ENCODE data around the gene MESD. TPM values are rescaled to one million over a fixed set of nuclear protein-coding genes. Genes with fewer than 3 reads are reported as not detected.
A peak's percentile ranks its signal among the peaks of the same experiment; 100 is the strongest.

MESD gene
- total and polyA plus RNA-seq, 9 of the 15 experiments (the other 6 are each of a cell fraction or from before 2014, with no cell fraction given): 11.3 to 39.7 (median 22.8) TPM

- TF ChIP-seq FOXA3 (CRISPR knock-in tag; conservative IDR thresholded peaks at IDR 0.05 in 1 of 2, IDR thresholded peaks at IDR 0.05 in 1 of 2) (0 out of 4 replicates have a peak, but pooled peaks of 1 of the 2 experiments have one; percentile 39), EWSR1 (IDR thresholded peaks at IDR 0.05; ENCODE audit: borderline replicate concordance, low read depth, partially characterized antibody) (no peak)
- in situ Hi-C loops (cut with MboI): no loop called here
- H2AFZ ChIP-seq (ENCODE audit: low read depth, low read length): no peak overlapping the region
Observed at GRCh38 chr15:81032818-81033217, 43.2 kb upstream of the MESD start.

GRCh38 chr15:81032355-81032754, 42.7 kb upstream of the MESD start:
- FAIRE-seq (no peak), DNase-seq (ENCODE audit: extremely low read depth in 1 of 4, low spot score in 3 of 4) (no peak), ATAC-seq (no peak)
- H3K9me1 ChIP-seq (ENCODE audit: control insufficient read depth, insufficient read depth, low read length): no peaks in the 10 kb centered on the region
- H3K27me3 ChIP-seq (ENCODE audit: control insufficient read depth in 2 of 2, insufficient read depth in 2 of 2, low read length in 2 of 2): no peaks in the 10 kb centered on the region
- H3K27ac ChIP-seq (ENCODE audit: extremely low read depth, low read depth, low read length): no peak overlapping the region
- no peaks in the 10 kb centered on the region for H4K20me1 ChIP-seq (replicated peaks; ENCODE audit: control insufficient read depth, insufficient read depth, low read length)
- intact Hi-C loops (cut with micrococcal nuclease) (no loop called here), in situ Hi-C loops (cut with MboI) (no loop called here)
- H3K4me3 ChIP-seq: no peak overlapping the region
- no peak overlapping the region for H2AFZ ChIP-seq (ENCODE audit: low read depth, low read length)
- no peaks in the 10 kb centered on the region; a peak in 1 of 5 replicates for H3K4me1 ChIP-seq (replicated peaks in 1 of 2; ENCODE audit: control insufficient read depth in 2 of 2, insufficient read depth in 2 of 2, low read length in 2 of 2)
- H3K4me2 ChIP-seq (ENCODE audit: insufficient read depth, low read length): no peak overlapping the region
- no peaks in the 10 kb centered on the region for H3K79me2 ChIP-seq (ENCODE audit: control insufficient read depth, insufficient read depth, low read length)
- no TSS peak for BruUV-seq (replicated peaks)
- H3K9me3 ChIP-seq (replicated peaks; ENCODE audit: control insufficient read depth, insufficient read depth, low read depth, low read length): peaks cover 9% of the 10 kb centered on the region
- no peak overlapping the region for H3K9ac ChIP-seq (ENCODE audit: insufficient read depth in 1 of 2, low read depth in 2 of 2, low read length in 2 of 2)
- H3K36me3 ChIP-seq (ENCODE audit: control insufficient read depth, insufficient read depth, low read length): no peaks in the 10 kb centered on the region
- ChIA-PET CTCF (ENCODE audit: low intra/inter-chr PET ratio) (no interaction called here), POLR2A (interaction anchor here (0.8 to 1.1 kb wide), 4 partner anchors 8 to 76 kb away, joined by 3 to 7 read pairs (median 3); no protein-coding TSS in a partner anchor)
- TF ChIP-seq ZNF146 (CRISPR knock-in tag; IDR thresholded peaks at IDR 0.05; ENCODE audit: unreplicated experiment) (no peak), POLR2H (tag; IDR thresholded peaks at IDR 0.05; ENCODE audit: low read depth) (no peak), ZNF740 (CRISPR knock-in tag; IDR thresholded peaks at IDR 0.05) (no peak), ZNF740 (tag; IDR thresholded peaks at IDR 0.05) (no peak)
- 31% methylated on average over 4 of the region's 4 CpGs for WGBS (ENCODE audit: insufficient coverage, low coverage, missing lambda C conversion rate)

More at GRCh38 chr15:81032818-81033217, 43.2 kb upstream of the MESD start:
- Histone ChIP-seq H3K9ac (ENCODE audit: insufficient read depth in 1 of 2, low read depth in 2 of 2, low read length in 2 of 2) (no peak overlapping the region), H4K20me1 (replicated peaks; ENCODE audit: control insufficient read depth, insufficient read depth, low read length) (no peaks in the 10 kb centered on the region), H3K4me1 (replicated peaks in 1 of 2; ENCODE audit: control insufficient read depth in 2 of 2, insufficient read depth in 2 of 2, low read length in 2 of 2) (no peaks in the 10 kb centered on the region; a peak in 1 of 5 replicates), H3K4me2 (ENCODE audit: insufficient read depth, low read length) (no peak overlapping the region), H3K9me3 (replicated peaks; ENCODE audit: control insufficient read depth, insufficient read depth, low read depth, low read length) (peaks cover 9% of the 10 kb centered on the region), H3K4me3 (no peak overlapping the region), H3K27ac (ENCODE audit: extremely low read depth, low read depth, low read length) (no peak overlapping the region), H3K9me1 (ENCODE audit: control insufficient read depth, insufficient read depth, low read length) (no peaks in the 10 kb centered on the region), H3K27me3 (ENCODE audit: control insufficient read depth in 2 of 2, insufficient read depth in 2 of 2, low read length in 2 of 2) (no peaks in the 10 kb centered on the region), H3K36me3 (ENCODE audit: control insufficient read depth, insufficient read depth, low read length) (no peaks in the 10 kb centered on the region), H3K79me2 (ENCODE audit: control insufficient read depth, insufficient read depth, low read length) (no peaks in the 10 kb centered on the region)
- POLR2A ChIA-PET: interaction anchor here (0.8 to 1.1 kb wide), 4 partner anchors 9 to 76 kb away, joined by 3 to 7 read pairs (median 3); no protein-coding TSS in a partner anchor
- ATAC-seq: no peak
- intact Hi-C loops (cut with micrococcal nuclease): no loop called here
- WGBS (ENCODE audit: insufficient coverage, low coverage, missing lambda C conversion rate): 0% methylated on average over 1 of the region's 1 CpG
- no peak for FAIRE-seq
- BruUV-seq (replicated peaks): no TSS peak
- CTCF ChIA-PET (ENCODE audit: low intra/inter-chr PET ratio): no interaction called here
- DNase-seq (ENCODE audit: extremely low read depth in 1 of 4, low spot score in 3 of 4): no peak
